Retinal pigment epithelial cell (primary cell): ENCODE results near the gene MAP7D2.

Experiments used
- DNase-seq: peaks from one replicate; pipeline ENCODE4 v3.0.0-alpha.2; 2010; ENCODE audit warnings: low read depth
- H3K4me3 ChIP-seq: 2 replicates; pipeline ENCODE4 v1.5.1; 2011; ENCODE audit warnings: mild to moderate bottlenecking, low read length, control low read depth, moderate library complexity
- TF ChIP-seq, protein P1 (sequence below): conservative IDR thresholded peaks from 2 replicates; pipeline ENCODE4 v1.5.1; 2011; ENCODE audit warnings: low read depth, low read length, control low read depth, inconsistent platforms

The MAP7D2 gene

DNA sequence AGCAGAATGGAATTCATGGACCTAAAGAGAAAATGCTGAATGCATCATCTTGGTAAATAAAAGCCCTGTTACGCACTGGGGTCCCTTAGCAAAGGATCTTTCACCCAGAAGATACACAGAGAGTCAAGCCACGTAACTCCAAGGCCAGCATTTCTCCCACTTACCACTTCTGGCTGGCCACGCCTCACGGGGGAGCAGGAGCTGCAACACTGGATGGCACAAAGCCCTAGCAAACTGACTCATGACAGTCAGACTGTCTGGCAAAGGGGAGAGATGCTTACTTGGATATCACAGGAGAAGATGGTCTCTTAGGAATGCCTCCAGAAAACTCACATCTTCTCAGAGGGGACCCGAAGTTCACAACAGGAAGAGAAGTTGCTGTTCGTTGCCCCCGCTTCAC lies 74.5 kb downstream of the MAP7D2 start:
- no peak overlapping the region for H3K4me3 ChIP-seq
- DNase-seq: no peak
- TF ChIP-seq, protein P1, sequence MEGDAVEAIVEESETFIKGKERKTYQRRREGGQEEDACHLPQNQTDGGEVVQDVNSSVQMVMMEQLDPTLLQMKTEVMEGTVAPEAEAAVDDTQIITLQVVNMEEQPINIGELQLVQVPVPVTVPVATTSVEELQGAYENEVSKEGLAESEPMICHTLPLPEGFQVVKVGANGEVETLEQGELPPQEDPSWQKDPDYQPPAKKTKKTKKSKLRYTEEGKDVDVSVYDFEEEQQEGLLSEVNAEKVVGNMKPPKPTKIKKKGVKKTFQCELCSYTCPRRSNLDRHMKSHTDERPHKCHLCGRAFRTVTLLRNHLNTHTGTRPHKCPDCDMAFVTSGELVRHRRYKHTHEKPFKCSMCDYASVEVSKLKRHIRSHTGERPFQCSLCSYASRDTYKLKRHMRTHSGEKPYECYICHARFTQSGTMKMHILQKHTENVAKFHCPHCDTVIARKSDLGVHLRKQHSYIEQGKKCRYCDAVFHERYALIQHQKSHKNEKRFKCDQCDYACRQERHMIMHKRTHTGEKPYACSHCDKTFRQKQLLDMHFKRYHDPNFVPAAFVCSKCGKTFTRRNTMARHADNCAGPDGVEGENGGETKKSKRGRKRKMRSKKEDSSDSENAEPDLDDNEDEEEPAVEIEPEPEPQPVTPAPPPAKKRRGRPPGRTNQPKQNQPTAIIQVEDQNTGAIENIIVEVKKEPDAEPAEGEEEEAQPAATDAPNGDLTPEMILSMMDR: no peak

DNA sequence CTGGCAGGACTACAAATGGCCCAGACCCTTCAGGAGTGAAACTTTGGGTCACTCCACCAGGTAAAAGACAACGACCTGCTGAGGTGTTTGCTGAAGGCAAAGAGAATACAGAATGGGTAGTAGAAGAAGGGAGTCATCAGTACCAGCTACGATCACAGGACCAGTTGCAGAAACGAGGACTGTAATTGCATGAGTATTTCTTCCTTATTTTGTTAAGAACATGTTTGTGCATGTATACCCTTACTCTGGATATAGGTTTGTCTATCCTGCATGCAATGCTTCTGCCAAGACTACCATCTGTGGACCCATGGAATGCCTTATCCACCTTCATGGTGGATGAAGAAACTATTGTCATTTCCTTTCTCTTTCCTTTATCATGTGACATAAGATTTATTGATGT lies 77.7 kb downstream of the MAP7D2 start:
- no peak for DNase-seq
- H3K4me3 ChIP-seq: no peak overlapping the region
- TF ChIP-seq, protein P1: no peak

DNA sequence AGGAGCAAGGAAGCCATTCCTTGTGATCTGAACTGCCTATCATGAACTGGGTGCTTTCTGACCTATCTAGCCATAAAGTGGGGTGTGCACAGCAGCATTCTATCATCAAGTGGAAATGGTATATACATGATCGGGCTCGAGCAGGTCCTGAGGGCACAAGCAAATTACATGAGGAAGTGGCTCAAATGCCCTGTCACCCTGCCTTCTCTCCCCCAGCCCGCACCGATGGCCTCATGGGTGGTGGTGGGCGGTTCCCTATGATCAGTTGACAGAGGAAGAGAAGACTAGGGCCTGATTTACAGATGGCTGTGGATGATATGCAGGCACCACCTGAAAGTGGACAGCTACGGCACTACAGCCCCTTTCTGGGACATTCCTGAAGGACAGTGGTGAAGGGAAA lies 79.5 kb downstream of the MAP7D2 start:
- H3K4me3 ChIP-seq: no peak overlapping the region
- TF ChIP-seq, protein P1: no peak
- DNase-seq: no peak

DNA sequence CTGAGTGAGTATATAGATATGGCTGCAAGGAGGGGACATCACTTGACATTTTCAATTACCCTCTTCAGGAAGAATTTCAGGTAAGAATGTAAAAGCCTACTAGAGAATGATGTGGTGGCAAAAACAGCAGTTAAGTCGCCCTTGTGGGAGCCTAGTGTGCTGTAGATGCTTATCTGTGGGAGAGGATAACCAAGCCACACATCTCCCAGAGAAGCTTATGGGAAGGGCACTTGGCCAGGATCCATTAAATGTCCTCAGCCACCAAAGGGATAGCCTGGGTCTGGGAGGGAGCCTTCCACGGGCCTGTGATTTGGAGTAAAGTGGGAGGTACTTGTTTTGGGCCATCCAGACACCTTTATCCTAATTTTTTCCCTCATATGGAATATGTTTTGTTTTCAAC lies 84.5 kb downstream of the MAP7D2 start:
- DNase-seq: no peak
- no peak overlapping the region for H3K4me3 ChIP-seq
- TF ChIP-seq, protein P1: no peak

DNA sequence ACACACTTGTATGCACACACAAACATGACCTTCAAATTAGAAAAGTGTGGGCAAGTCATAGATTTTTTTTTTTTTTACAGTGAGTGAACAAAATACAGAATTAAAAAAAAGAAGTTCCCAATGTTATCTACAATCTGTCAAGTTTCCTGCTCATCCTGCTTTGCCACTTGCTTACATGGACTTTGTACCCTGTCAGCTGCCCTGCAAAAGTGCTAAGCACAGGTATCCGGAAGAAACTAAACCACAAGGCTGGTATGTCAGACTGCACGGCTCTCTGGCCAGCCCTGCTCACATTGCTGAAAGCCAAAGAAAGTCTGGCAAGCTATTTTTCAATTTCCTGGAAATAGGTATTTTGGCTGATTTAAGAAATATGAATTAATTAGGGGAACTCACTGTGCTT lies 87.0 kb downstream of the MAP7D2 start:
- TF ChIP-seq, protein P1: no peak
- no peak for DNase-seq
- no peak overlapping the region for H3K4me3 ChIP-seq

DNA sequence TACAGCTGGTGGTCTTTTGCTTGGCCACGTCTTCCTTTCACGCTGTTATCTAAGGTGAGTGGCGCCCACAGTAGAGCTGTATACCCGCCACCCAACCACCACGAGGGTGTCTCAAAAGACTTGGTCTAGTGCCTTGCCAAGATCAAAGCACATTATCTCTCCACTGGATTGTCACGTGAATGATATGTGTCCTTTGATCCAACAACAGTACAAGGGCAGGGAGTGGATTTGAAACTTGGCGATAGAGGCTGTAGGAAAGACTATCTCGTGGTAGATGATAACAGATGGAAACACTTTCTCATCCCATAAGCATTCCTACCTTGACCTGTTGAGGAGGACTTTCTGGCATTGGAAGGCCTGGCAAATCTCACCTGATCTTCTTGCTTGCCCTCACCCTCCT lies 88.1 kb downstream of the MAP7D2 start:
- DNase-seq: no peak
- no peak overlapping the region for H3K4me3 ChIP-seq
- TF ChIP-seq, protein P1: no peak

DNA sequence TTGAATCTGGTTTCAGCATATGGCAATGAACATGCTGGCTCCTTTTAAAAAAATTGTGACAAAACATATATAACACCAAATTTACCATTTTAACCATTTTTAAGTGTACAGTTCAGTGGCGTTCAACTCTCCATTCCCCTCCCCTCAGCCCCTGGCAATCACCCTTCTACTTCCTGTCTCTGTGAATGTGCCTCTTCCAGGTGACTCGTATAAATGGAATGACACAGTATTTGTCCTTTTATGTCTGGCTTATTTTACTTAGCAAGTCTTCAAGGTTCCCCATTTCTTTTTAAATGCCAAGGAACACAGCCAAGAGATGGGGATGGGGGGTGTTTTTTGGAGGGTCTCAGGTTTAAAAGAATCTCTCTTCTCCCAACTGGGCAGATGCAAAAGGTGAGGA lies 90.4 kb downstream of the MAP7D2 start:
- TF ChIP-seq, protein P1: no peak
- DNase-seq: no peak
- H3K4me3 ChIP-seq: no peak overlapping the region
